SK-N-SH (cell line): ENCODE results near the gene PI3. TPM values are rescaled to one million over a fixed set of nuclear protein-coding genes. Genes with fewer than 3 reads are reported as not detected.

Source experiments
- CTCF ChIA-PET: fragments of 300-600, 350-600 bp; formaldehyde crosslinking; extraction: SDS; loops from one replicate; lab custom pipeline; 2021; lab: Yijun Ruan, JAX
- POLR2A ChIA-PET: fragments of 350-600 bp; sonication (Branson Sonifier 250); formaldehyde crosslinking; extraction: SDS; loops from one replicate; lab custom pipeline; 2020; ENCODE audit warnings: antibody characterized with exemption, inconsistent platforms; lab: Yijun Ruan, JAX
- DNase-seq: peaks from one replicate; pipeline ENCODE4 v3.0.0; 2012
- H2AFZ ChIP-seq: fragments of 200-600 bp; sonication (generic); 2 replicates; pipeline ENCODE4 v1.8.1; 2016; ENCODE audit warnings: antibody characterized with exemption, mild to moderate bottlenecking, low read depth
- H3F3A ChIP-seq: fragments of 200-600 bp; sonication (generic); replicated peaks from 2 replicates; pipeline ENCODE3; 2016; ENCODE audit warnings: antibody characterized with exemption, mild to moderate bottlenecking; ENCODE audit not compliant: insufficient read depth
- H3K27ac ChIP-seq, 2 experiments: fragments of 200-500 bp in 1 of 2; fragments of 200-600 bp in 1 of 2; sonication (Bioruptor generic) in 1 of 2; sonication (generic), shearing (Covaris generic) in 1 of 2; 2 replicates each; pipeline versions ENCODE4 v1.5.1 to v1.6.1; 2014 to 2016; ENCODE audit warnings: low read depth in 2 of 2, inconsistent platforms in 1 of 2, low read length in 1 of 2, mild to moderate bottlenecking in 1 of 2, mixed read lengths in 1 of 2
- H3K27me3 ChIP-seq: fragments of 200-600 bp; sonication (generic), shearing (Covaris generic); 2 replicates; pipeline ENCODE4 v1.6.1; 2016; ENCODE audit warnings: mixed run types; ENCODE audit not compliant: insufficient read depth
- H3K36me3 ChIP-seq, 2 experiments: fragments of 200-500 bp in 1 of 2; fragments of 200-600 bp in 1 of 2; sonication (Bioruptor generic) in 1 of 2; sonication (generic) in 1 of 2; replicated peaks in 1 of 2; 2 replicates each; pipeline versions ENCODE3 to v1.5.1; 2014 to 2016; ENCODE audit warnings: low read length in 1 of 2, mild to moderate bottlenecking in 1 of 2; ENCODE audit not compliant: insufficient read depth in 2 of 2, control insufficient read depth in 1 of 2
- H3K4me1 ChIP-seq, 2 experiments: fragments of 200-500 bp in 1 of 2; fragments of 200-600 bp in 1 of 2; sonication (Bioruptor generic) in 1 of 2; sonication (generic), shearing (Covaris generic) in 1 of 2; 2 replicates each; pipeline versions ENCODE4 v1.5.1 to v1.6.1; 2014 to 2016; ENCODE audit warnings: low read depth in 1 of 2, low read length in 1 of 2, mixed run types in 1 of 2; ENCODE audit not compliant: insufficient read depth in 2 of 2, control insufficient read depth in 1 of 2
- H3K4me2 ChIP-seq: fragments of 200-600 bp; sonication (generic), shearing (Covaris generic); 2 replicates; pipeline ENCODE4 v1.6.1; 2017; ENCODE audit warnings: mixed run types
- H3K4me3 ChIP-seq, 2 experiments: fragments of 200-500 bp in 1 of 2; fragments of 200-600 bp in 1 of 2; sonication (Bioruptor generic) in 1 of 2; sonication (generic), shearing (Covaris generic) in 1 of 2; 2 replicates each; pipeline versions ENCODE4 v1.5.1 to v1.8.1; 2014 to 2016; ENCODE audit warnings: low read depth in 2 of 2, inconsistent platforms in 1 of 2, low read length in 1 of 2, mild to moderate bottlenecking in 1 of 2, mixed read lengths in 1 of 2, moderate library complexity in 1 of 2
- H3K79me2 ChIP-seq: fragments of 200-600 bp; sonication (generic); 2 replicates; pipeline ENCODE4 v1.8.1; 2017; ENCODE audit warnings: mild to moderate bottlenecking; ENCODE audit not compliant: insufficient read depth
- H3K9ac ChIP-seq: fragments of 200-600 bp; sonication (generic); 2 replicates; pipeline ENCODE4 v1.6.1; 2017; ENCODE audit warnings: mixed run types
- H3K9me2 ChIP-seq: fragments of 200-600 bp; sonication (generic); 2 replicates; pipeline ENCODE4 v1.6.1; 2017; ENCODE audit warnings: mixed run types
- H3K9me3 ChIP-seq: fragments of 200-600 bp; sonication (generic); 2 replicates; pipeline ENCODE4 v1.6.1; 2017; ENCODE audit warnings: mixed run types, mild to moderate bottlenecking, moderate library complexity
- H4K20me1 ChIP-seq: fragments of 200-600 bp; sonication (generic); 2 replicates; pipeline ENCODE4 v1.6.1; 2017; ENCODE audit warnings: mild to moderate bottlenecking, mixed run types; ENCODE audit not compliant: insufficient read depth
- CHD2 ChIP-seq: fragments of 150-350 bp; IDR thresholded peaks from 2 replicates; pipeline ENCODE4 v1.6.1; 2018; ENCODE audit warnings: low read length; ENCODE audit not compliant: partially characterized antibody
- EP300 ChIP-seq, 2 experiments: IDR thresholded peaks; 2 replicates each; pipeline versions ENCODE4 v1.4.0 to v1.6.1; 2012; ENCODE audit warnings: borderline replicate concordance in 1 of 2, low read depth in 1 of 2, low read length in 1 of 2
- EZH2phosphoT487 ChIP-seq: fragments of 200-600 bp; sonication (generic); IDR thresholded peaks from 2 replicates; pipeline ENCODE4 v1.6.1; 2017; ENCODE audit warnings: low read depth, mixed run types, mild to moderate bottlenecking, antibody characterized with exemption, moderate library complexity, borderline replicate concordance
- GATA2 ChIP-seq: sonication (generic); formaldehyde crosslinking; IDR thresholded peaks from 2 replicates; pipeline ENCODE4 v1.5.0; 2020; ENCODE audit warnings: mild to moderate bottlenecking, missing genetic modification reagents
- MEF2A ChIP-seq: IDR thresholded peaks from 2 replicates; pipeline ENCODE4 v1.4.0; 2012; ENCODE audit warnings: low read depth, borderline replicate concordance
- RXRA ChIP-seq: IDR thresholded peaks from 2 replicates; pipeline ENCODE4 v1.4.0; 2012; ENCODE audit warnings: low read depth, mild to moderate bottlenecking, borderline replicate concordance
- SIN3A ChIP-seq: IDR thresholded peaks from 2 replicates; pipeline ENCODE4 v1.6.1; 2012; ENCODE audit warnings: low read depth, mild to moderate bottlenecking, low read length, moderate library complexity, borderline replicate concordance
- WGBS: methylation state at CpG from one replicate; pipeline ENCODE4 v1.1.6; 2017; ENCODE audit warnings: low lambda C conversion rate; 5-methylcytosine and 5-hydroxymethylcytosine counted together
- polyA plus RNA-seq, 3 experiments: library from polyadenylated mRNA; depleted of rRNA; stranded (reverse); fragments of >200 nt; gene quantifications; 2 replicates each; pipeline ENCODE4 v1.2.3, GENCODE V29; 2012
- TF ChIP-seq, protein P1 (sequence below): IDR thresholded peaks from 2 replicates; pipeline ENCODE4 v1.4.0; 2012; ENCODE audit warnings: low read depth

Gene PI3, protein sequence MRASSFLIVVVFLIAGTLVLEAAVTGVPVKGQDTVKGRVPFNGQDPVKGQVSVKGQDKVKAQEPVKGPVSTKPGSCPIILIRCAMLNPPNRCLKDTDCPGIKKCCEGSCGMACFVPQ
- 0.12 TPM in 1 of 2 replicates, not detected in the other for polyA plus RNA-seq (2012; rRNA removed)
- polyA plus RNA-seq (2012; cell fraction: cytosol; rRNA removed): not detected in 2 replicates
- 0.18 TPM in 1 of 2 replicates, not detected in the other for polyA plus RNA-seq (2012; cell fraction: nucleus; rRNA removed)

DNA sequence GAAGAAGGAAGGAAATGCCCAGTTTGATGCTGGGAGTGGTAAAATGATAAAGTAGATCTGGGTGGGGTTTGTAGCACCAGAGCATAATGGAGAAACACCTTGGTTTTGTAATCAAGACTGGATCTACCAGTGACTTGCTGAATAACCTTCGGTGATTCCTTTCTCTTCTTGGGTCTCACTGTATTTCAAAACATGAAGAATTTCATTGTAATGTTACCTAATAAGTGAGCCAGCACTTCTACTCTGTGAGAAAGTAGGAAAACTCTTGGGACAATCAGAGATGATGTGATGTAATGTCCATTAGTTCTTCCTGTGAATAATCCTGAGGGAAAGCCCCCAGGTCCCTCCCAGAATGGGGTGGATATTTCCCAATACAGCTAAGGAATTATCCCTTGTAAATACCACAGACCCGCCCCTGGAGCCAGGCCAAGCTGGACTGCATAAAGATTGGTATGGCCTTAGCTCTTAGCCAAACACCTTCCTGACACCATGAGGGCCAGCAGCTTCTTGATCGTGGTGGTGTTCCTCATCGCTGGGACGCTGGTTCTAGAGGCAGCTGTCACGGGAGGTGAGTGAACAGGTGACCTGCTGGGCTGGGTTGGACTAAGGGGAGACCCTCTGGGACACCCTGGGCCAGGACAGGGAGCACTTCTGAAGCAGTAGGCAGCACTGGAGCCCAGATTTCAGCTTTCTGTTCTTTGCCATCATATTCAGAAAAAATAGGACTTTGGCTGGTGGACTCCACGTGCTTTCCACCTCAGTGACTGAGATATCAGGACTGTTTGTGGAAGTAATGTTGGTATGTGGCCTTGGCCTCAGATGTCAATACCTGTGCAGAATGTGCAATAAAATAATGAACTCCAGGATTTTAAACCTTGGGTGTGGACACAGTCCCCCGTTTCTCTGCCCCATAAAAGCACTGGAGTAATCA is at the start of gene PI3:
TSS of gene PI3 (plus strand) at position 469 of the 931 bp plus-strand sequence. CDS start at position 490, 21 bp downstream.
- H3K27ac ChIP-seq: no peak within 1 kb of the TSS
- no peaks in the 10 kb centered on the region for H4K20me1 ChIP-seq
- H2AFZ ChIP-seq: no peak within 1 kb of the TSS
- H3K79me2 ChIP-seq: no peaks in the 10 kb centered on the region
- POLR2A ChIA-PET: no interaction called here
- no peaks in the 10 kb centered on the region for H3F3A ChIP-seq
- no peaks in the 10 kb centered on the region for H3K36me3 ChIP-seq
- no peak within 1 kb of the TSS for H3K9ac ChIP-seq
- WGBS: 1% methylated on average over 7 of the region's 8 CpGs
- no peak for TF ChIP-seq SIN3A
- TF ChIP-seq, protein P1, sequence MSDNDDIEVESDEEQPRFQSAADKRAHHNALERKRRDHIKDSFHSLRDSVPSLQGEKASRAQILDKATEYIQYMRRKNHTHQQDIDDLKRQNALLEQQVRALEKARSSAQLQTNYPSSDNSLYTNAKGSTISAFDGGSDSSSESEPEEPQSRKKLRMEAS: no peak
- TF ChIP-seq CHD2: no peak
- no peak for TF ChIP-seq EZH2phosphoT487
- TF ChIP-seq RXRA: no peak
- H3K4me3 ChIP-seq: no peak within 1 kb of the TSS
- DNase-seq: no peak
- CTCF ChIA-PET: interaction anchor here (0.7 kb wide), 1 partner anchor 11 kb away, joined by 3 read pairs; no protein-coding TSS in a partner anchor
- H3K4me2 ChIP-seq: no peak within 1 kb of the TSS
- no peaks in the 10 kb centered on the region for H3K9me3 ChIP-seq
- H3K4me1 ChIP-seq: no peaks in the 10 kb centered on the region; a peak in 1 of 4 replicates
- no peaks in the 10 kb centered on the region for H3K27me3 ChIP-seq
- H3K9me2 ChIP-seq: no peaks in the 10 kb centered on the region

DNA sequence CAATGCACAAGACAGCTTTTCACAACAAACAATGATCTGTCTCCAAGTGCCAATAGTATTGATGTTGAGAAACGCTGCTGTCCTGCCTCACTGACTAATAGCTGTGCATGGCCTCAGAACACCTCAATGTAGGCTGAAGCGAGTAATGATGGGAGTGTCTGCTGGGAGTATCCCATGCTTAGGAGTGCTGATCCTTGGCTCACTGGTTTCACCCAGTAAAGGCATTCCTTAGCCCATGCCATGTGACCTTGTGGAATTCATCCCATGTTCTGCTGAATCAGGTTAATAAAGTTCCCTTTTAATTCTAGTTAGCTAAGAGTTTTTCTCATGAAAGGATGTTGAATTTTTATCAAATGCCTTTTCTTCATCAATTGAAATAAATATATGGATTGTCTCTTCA is 46.6 kb upstream of the PI3 start:
- Histone ChIP-seq H3K79me2 (no peaks in the 10 kb centered on the region), H3K36me3 (no peaks in the 10 kb centered on the region), H3K27ac (no peak overlapping the region), H3F3A (no peaks in the 10 kb centered on the region), H3K27me3 (peaks cover 13% of the 10 kb centered on the region; the same call in 1 of the 2 replicates), H4K20me1 (no peaks in the 10 kb centered on the region), H3K4me3 (no peak overlapping the region), H3K9me3 (no peaks in the 10 kb centered on the region), H3K9me2 (no peaks in the 10 kb centered on the region), H3K9ac (no peak overlapping the region)
- CTCF ChIA-PET: interaction anchor here (1.9 to 3.0 kb wide), 2 partner anchors 16 to 33 kb away, joined by 4 to 15 read pairs; no protein-coding TSS in a partner anchor
- DNase-seq: no peak
- 33% methylated on average over 1 of the region's 2 CpGs for WGBS
- TF ChIP-seq EP300 (IDR thresholded peaks at IDR 0.05; ENCODE audit: borderline replicate concordance in 1 of 2, low read depth in 1 of 2, low read length in 1 of 2) (no peak), SIN3A (no peak), MEF2A (no peak), GATA2 (no peak)
- TF ChIP-seq, all 33 proteins: peak for 0
- POLR2A ChIA-PET: no interaction called here
- H2AFZ ChIP-seq: no peak overlapping the region
- H3K4me1 ChIP-seq: no peaks in the 10 kb centered on the region
- no peak overlapping the region for H3K4me2 ChIP-seq
